ENCODE measurements around the gene ANKRD39.

- TF ChIP-seq CTCF (conservative IDR thresholded peaks at IDR 0.05; ENCODE audit: low read depth, low read length) (no peak), EZH2 (IDR thresholded peaks at IDR 0.05; ENCODE audit: borderline replicate concordance, low read depth, low read length, poor library complexity, severe bottlenecking) (no peak)
Observed at GRCh38 chr2:96888072-96889011, 30.5 kb upstream of the ANKRD39 start.

Measured in A673 (cell line).